AG08395 (cell line): ENCODE results near the gene HNF4A.

Experiments used
- DNase-seq: peaks from one replicate; pipeline ENCODE4 v3.0.0; 2012; ENCODE audit warnings: mixed read lengths, low spot score

HNF4A gene

DNA sequence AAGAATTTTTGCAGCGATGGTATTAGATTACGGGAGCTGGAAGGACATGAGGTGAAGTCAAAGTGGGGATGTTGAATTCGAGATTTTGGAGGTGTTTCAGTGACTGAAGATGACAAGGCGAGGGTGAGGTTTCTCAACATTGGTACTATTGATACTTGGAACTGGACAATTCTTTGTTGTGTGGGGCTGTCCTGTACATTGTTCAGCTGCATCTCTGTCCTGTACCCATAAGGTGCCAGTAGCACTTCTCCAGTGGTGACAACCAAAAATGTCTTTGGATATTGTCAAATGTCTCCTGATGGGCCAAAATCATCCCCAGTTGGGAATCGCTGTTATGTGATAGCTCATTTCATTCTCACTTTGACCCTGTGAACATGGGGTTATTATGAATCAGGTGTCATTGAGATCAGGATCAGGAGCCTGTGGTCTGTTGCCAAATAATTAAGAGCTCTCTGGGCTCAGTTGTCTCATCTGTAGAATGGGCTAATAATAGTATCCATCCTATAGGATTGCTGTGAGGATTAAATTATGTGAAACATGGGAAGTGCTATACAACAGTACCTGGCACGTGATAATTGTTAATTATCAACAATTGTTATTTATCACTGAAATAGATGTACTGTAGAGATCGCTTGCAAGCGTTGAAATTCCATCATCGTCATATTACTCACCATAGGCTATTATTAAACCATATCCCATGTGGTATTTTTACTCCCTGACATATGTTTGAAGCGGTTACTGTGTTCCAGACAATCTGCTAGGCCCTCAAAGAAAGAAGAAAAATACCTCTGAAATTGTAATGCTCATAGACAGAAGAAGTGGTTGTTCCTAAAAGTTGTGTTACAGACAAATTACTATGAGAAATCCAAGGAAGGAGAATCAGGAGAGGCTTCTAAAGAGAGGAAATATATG is 71.6 kb downstream of the HNF4A start:
- no peak for DNase-seq

DNA sequence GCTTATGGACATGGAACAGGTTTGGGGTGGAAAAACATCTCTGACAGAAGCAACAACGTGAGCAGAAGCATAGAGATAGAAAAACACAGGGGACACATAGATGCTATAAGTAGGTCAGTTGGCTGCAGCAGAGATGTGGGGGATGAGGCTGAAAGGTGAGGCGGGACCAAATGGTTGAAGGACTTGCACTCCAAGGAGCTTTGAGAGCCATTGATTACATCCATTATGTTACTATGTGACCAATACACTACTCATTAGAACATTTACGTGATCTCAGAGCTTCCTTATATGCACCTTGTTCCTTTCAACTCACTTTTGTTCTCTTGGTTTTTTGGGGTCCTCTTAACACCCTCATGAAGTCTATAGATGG is 72.3 kb downstream of the HNF4A start:
- DNase-seq, result no peak

DNA sequence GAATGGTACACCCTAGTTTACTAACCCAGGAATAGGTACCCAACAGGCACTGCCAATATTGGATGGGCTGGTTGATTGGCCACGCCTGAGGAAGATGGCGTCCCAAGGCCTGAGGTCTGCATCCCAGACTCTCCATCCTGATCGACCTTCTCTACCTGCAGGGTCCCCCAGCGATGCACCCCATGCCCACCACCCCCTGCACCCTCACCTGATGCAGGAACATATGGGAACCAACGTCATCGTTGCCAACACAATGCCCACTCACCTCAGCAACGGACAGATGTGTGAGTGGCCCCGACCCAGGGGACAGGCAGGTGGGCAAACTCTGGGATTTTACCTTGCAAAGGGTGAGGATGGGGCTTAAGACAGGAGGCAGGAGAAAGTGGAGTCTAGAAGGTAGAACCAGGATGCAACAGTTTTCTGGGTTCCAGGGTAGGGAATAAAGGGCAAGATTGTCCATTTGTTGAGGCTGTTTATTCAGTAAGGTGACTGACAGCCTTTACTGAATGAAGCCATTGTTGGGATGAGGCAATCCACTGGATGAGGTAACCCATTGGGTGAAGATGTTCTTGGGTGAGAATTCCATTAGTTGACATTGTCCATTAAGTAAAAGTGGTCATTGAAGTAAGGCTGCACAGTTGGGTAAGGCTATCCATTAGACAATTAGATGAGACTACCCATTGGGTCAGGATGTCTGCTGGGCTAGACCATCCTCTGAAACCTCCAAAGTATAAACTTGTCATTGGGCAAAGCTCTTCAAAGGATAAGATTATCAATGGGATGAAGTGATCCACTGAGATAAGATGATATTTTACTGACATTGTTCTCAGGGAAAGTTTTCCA is 72.9 kb downstream of the HNF4A start:
- no peak for DNase-seq

DNA sequence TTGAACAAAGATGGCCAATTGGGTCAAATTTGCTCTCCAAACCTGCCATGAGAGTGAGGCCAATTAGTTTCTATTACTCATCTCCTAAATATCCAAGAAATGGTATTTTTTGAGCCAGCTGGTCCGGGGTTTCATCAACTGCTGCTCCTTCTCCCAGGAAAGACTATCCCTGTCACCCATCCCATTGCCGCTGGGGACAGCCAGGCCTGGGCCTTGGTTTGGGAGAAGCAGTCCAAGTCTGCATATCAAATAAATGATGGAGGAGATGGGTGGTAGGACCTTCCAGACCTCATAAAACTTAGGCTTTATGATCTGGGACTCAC is 73.5 kb downstream of the HNF4A start:
- DNase-seq, result no peak

DNA sequence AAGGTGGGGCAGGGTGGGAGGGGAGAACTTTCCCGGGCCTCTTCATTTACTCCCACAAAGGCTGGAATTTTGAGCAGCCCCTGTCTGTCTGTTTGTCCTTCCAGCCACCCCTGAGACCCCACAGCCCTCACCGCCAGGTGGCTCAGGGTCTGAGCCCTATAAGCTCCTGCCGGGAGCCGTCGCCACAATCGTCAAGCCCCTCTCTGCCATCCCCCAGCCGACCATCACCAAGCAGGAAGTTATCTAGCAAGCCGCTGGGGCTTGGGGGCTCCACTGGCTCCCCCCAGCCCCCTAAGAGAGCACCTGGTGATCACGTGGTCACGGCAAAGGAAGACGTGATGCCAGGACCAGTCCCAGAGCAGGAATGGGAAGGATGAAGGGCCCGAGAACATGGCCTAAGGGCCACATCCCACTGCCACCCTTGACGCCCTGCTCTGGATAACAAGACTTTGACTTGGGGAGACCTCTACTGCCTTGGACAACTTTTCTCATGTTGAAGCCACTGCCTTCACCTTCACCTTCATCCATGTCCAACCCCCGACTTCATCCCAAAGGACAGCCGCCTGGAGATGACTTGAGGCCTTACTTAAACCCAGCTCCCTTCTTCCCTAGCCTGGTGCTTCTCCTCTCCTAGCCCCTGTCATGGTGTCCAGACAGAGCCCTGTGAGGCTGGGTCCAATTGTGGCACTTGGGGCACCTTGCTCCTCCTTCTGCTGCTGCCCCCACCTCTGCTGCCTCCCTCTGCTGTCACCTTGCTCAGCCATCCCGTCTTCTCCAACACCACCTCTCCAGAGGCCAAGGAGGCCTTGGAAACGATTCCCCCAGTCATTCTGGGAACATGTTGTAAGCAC is 74.1 kb downstream of the HNF4A start:
- no peak for DNase-seq

DNA sequence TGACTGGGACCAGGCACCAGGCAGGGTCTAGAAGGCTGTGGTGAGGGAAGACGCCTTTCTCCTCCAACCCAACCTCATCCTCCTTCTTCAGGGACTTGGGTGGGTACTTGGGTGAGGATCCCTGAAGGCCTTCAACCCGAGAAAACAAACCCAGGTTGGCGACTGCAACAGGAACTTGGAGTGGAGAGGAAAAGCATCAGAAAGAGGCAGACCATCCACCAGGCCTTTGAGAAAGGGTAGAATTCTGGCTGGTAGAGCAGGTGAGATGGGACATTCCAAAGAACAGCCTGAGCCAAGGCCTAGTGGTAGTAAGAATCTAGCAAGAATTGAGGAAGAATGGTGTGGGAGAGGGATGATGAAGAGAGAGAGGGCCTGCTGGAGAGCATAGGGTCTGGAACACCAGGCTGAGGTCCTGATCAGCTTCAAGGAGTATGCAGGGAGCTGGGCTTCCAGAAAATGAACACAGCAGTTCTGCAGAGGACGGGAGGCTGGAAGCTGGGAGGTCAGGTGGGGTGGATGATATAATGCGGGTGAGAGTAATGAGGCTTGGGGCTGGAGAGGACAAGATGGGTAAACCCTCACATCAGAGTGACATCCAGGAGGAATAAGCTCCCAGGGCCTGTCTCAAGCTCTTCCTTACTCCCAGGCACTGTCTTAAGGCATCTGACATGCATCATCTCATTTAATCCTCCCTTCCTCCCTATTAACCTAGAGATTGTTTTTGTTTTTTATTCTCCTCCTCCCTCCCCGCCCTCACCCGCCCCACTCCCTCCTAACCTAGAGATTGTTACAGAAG is 75.0 kb downstream of the HNF4A start:
- DNase-seq, result no peak

DNA sequence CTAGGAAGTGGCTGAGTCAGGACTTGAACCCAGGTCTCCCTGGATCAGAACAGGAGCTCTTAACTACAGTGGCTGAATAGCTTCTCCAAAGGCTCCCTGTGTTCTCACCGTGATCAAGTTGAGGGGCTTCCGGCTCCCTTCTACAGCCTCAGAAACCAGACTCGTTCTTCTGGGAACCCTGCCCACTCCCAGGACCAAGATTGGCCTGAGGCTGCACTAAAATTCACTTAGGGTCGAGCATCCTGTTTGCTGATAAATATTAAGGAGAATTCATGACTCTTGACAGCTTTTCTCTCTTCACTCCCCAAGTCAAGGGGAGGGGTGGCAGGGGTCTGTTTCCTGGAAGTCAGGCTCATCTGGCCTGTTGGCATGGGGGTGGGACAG is 75.6 kb downstream of the HNF4A start:
- DNase-seq, result no peak

DNA sequence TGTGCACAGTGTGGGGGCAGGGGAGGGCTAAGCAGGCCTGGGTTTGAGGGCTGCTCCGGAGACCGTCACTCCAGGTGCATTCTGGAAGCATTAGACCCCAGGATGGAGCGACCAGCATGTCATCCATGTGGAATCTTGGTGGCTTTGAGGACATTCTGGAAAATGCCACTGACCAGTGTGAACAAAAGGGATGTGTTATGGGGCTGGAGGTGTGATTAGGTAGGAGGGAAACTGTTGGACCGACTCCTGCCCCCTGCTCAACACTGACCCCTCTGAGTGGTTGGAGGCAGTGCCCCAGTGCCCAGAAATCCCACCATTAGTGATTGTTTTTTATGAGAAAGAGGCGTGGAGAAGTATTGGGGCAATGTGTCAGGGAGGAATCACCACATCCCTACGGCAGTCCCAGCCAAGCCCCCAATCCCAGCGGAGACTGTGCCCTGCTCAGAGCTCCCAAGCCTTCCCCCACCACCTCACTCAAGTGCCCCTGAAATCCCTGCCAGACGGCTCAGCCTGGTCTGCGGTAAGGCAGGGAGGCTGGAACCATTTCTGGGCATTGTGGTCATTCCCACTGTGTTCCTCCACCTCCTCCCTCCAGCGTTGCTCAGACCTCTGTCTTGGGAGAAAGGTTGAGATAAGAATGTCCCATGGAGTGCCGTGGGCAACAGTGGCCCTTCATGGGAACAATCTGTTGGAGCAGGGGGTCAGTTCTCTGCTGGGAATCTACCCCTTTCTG is 76.2 kb downstream of the HNF4A start:
- no peak for DNase-seq

DNA sequence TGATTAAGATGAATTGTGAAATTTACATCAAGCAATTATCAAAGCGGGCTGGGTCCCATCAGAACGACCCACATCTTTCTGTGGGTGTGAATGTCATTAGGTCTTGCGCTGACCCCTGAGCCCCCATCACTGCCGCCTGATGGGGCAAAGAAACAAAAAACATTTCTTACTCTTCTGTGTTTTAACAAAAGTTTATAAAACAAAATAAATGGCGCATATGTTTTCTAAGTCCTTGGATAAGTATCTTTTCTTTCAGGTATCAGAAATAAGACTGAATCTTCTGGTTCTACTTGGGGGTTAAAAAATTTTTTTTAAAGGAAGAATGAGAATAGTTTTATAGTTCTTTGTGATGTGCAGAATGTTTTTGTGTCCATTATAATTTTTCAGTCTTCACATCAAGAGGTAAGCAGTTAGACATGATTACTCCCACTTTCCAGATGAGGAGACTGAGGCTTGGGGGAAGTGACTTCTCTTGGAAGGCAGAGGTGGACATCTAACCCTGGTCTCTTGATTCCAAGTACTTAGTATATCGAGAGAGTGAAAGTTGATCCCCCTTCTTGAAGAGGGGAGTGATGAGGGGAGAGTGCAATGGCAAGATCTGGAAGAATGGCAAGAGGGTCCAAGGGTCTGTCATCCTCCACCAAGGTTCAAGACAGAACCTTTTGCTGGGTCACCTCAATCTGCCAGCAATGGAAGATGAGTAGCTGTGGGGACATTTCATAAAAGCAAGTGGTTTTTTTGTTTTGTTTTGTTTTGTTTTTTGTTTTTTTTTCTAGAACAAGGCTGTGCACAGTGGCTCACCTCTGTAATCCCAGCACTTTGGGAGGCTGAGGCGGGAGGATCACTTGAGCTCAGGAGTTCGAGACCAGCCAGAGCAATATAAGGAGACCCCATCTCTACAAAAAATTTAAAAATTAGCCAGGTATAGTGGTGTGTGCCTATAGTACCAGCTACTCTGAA is 77.4 kb downstream of the HNF4A start:
- no peak for DNase-seq

DNA sequence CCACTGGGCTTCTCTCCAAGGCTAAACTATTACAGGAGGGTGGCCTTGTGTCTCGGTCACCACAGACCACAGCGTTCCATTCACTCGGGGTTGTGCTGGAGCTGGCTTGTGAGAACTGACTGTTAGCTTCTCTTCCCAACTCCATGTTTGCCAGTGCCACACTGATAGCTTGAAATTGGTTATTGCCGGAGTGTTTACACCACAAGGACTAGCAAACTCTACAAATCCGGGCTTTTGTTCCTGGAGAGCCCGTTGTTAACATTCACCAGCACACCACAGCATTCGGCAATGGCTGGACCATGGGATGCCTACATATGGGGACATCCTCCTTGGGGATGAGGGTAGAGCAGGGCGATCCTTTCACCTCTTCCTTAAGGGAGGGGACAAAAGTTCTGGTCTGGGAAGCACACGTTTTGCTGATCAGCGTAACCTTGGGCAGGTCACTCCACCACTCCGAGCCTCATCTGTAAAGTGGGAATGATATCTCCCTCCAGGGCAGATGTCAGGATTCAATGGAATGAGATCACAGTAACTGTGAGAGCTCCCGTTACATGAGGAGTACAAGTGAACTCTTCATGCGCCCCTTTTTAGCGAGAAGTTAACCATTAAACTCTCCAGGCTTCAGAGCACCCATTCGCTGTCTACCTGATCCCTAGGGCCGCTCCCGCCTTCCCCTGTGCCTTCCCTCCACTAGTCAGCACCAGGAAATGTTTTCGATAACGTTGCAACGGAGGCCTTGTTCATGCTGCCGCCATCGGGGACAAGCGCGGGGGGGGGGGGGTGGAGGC is 78.4 kb downstream of the HNF4A start:
- DNase-seq, result no peak

DNA sequence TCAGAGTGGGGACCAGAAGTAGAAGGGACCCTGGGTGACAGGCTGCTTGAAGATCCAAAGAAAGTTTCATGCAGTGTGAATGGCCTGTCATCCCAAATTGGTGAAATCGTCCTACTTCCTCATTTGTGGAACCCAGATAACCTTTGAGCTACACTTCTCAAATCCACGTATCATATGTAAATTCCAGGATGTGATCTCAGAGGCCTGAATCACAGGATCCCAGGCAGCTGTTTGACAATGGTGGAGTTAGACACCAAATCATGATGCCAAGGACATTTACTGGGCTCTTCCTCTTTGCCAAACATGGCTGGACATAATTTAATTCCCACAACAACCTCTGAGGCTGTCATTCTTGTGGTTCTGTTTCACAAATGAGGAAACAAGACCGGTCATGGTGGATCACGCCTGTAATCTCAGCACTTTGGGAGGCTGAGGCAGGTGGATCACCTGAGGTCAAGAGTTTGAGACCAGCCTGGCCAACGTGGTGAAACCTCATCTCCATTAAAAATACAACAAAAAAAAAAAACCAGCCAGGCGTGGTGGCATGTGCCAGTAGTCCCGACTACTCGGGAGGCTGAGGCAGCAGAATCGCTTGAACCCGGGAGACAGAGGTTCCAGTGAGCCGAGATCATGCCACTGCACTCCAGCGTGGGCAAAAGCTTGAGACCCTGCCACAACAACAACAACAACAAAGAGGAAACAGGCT is 80.3 kb downstream of the HNF4A start:
- DNase-seq, result no peak

DNA sequence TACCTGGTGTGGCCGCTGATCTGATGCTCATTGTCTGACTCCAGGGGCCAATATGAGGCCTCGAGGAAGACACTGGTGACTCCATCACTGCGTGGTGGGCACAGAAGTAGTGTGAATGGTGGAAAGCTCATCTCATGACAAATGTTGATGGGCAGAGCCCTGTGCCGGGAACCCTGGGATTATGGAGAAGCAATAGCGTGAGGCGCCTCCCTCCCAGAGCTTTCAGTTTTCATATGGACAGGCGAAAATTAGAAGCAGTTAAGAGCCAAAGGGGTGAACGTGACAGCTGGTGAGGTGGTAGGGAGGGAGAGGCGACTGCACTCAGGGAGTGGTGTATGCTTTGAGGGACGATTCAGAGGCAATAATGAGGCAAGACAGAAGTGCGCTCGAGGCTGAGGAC is 80.9 kb downstream of the HNF4A start:
- no peak for DNase-seq

DNA sequence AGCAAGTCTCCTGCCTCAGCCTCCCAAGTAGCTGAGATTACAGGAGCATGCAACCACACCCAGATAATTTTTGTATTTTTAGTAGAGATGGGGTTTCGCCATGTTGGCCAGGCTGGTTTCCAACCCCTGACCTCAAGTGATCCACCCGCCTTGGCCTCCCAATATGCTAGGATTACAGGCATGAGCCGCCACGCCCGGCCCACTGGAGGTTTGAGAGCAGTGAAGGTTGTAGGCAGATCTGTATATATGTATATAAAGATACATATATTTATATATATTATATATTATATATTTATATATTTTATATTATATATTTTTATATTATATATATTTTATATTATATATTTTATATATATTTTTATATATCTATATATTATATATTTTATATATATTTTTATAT is 82.0 kb downstream of the HNF4A start:
- no peak for DNase-seq

DNA sequence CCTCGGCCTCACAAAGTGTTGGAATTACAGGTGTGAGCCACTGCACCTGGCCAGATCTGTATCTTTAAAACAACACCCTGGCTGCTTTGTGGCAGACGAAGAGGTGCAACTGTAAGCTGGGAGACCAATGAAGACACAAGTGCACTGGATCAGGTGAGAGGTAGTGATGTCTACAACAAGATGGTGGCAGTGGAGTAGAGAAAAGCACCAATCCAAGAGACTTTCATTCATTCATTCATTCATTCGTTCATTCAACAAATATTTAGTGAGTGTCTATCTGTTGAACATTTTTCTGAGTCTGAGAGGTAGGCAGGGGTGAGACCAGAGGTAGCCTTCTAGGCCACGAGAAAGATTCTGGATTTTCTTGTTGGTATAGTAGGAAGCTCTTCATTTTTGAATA is 83.3 kb downstream of the HNF4A start:
- DNase-seq, result no peak

DNA sequence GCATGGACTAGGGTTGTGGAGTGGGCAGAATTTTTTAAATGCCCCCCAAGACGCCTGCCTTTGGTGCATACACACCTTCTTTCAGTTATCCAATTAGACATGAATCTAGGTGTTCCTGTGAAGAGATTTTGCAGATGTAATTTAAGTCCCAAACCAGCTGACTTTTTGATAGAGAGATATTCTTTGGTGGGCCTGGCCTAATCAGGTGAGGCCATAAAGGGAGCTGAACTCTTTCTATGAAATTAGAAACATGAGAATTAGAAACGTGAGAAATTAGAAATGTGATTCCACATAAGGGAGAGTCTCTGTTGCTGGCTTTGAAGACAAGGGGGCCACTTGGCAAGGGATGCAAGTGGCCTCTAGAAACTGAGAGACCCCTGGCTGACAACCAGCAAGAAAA is 83.8 kb downstream of the HNF4A start:
- DNase-seq, result no peak

DNA sequence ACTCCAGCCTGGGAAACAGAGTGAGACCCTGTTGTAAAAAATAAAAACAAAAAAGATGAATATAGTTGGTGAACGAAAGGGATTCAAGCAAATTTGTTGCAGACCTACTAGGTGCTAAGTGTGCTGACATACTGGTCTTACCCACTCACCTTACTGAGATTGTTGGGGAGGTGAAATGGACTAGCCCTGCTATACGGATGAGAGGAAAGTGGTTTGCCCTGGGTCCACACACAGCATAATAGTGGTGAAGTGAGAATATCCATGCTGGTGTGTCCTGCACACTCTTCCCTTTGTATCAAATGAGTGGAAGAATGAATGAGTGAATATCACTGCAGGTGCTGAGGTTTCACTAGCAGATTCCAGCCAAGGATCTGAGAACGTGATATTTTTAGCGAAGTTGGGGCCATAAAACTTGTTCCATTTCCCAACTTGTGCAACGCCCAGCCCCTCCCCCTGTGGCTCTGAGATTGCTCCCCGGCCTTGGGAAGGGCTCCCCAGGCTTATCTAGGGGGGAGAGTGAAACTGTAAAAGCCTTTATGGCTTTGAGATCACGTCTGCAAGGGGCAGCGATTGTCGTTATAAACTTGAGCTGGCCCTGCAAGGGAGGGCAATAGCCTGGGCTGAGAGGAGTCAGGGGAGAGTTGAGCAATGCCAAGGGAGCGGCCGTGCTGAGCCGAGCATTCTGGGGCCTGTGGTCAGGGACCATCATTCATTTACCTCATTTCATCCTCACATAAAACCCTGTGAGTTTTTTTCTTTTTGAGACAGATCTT is 87.0 kb downstream of the HNF4A start:
- DNase-seq, result no peak
